Stimulated activated CD8-positive, alpha-beta memory T cell treated with anti-CD3 and anti-CD28 coated beads, Interleukin-2, amount 100 ng/mL, for 1 hour (primary cell): ENCODE results near the gene ANAPC4.
"Not testable (repeated sequence)": the region's sequence is repeated elsewhere in the genome, so short reads cannot be mapped to it uniquely, and the experiment has no call there.

ENCODE experiments used
- DNase-seq, 2 donors: peaks; one replicate each; pipeline ENCODE4 v3.0.0-alpha.2; 2020; ENCODE audit warnings: low read depth in 2 of 2

Gene ANAPC4

GRCh38 chr4:25376754-25377571 is at the start of gene ANAPC4:
TSS of gene ANAPC4 (plus strand) at chr4:25377263. CDS start at chr4:25377428, 165 bp downstream.
- DNase-seq, result peak; percentile 97 to 99

- DNase-seq, result not testable (repeated sequence)
These were observed 48.6 kb upstream of the ANAPC4 start for GRCh38 chr4:25328463-25328862.

- DNase-seq, result no peak
These were observed 46.7 kb upstream of the ANAPC4 start for GRCh38 chr4:25330335-25330734.

- no peak for DNase-seq
These were observed 45.9 kb upstream of the ANAPC4 start for GRCh38 chr4:25330905-25331808.

GRCh38 chr4:25343671-25344070 is 33.4 kb upstream of the ANAPC4 start:
- no peak for DNase-seq

GRCh38 chr4:25345744-25346143 is 31.3 kb upstream of the ANAPC4 start:
- DNase-seq, result no peak

GRCh38 chr4:25346913-25347312 is 30.1 kb upstream of the ANAPC4 start:
- no peak for DNase-seq

GRCh38 chr4:25347473-25347872 is 29.6 kb upstream of the ANAPC4 start:
- no peak for DNase-seq

- DNase-seq, result no peak
These were observed 29.1 kb upstream of the ANAPC4 start for GRCh38 chr4:25347971-25348370.

- DNase-seq, result no peak
These were observed 26.5 kb upstream of the ANAPC4 start for GRCh38 chr4:25350561-25350960.

GRCh38 chr4:25351777-25352416 is 25.2 kb upstream of the ANAPC4 start:
- no peak for DNase-seq

GRCh38 chr4:25356068-25356467 is 21.0 kb upstream of the ANAPC4 start:
- no peak for DNase-seq

GRCh38 chr4:25358515-25359275 is 18.4 kb upstream of the ANAPC4 start:
- DNase-seq, result no peak

- DNase-seq, result no peak
These were observed 15.8 kb upstream of the ANAPC4 start for GRCh38 chr4:25361253-25361652.

- DNase-seq, result no peak
These were observed 9.9 kb upstream of the ANAPC4 start for GRCh38 chr4:25367004-25367621.

- DNase-seq, result no peak
These were observed 9.2 kb upstream of the ANAPC4 start for GRCh38 chr4:25367877-25368276.

GRCh38 chr4:25368315-25368714 is 8.7 kb upstream of the ANAPC4 start:
- no peak for DNase-seq

- no peak for DNase-seq
These were observed 6.8 kb upstream of the ANAPC4 start for GRCh38 chr4:25370242-25370641.

GRCh38 chr4:25372549-25372948 is 4.5 kb upstream of the ANAPC4 start:
- not testable (repeated sequence) for DNase-seq

GRCh38 chr4:25377572-25378436 is 741 bp downstream of the ANAPC4 start:
- no peak for DNase-seq
